Stomach (tissue), 9 donors: ENCODE measurements around the gene TNS1. TPM values are rescaled to one million over a fixed set of nuclear protein-coding genes. Genes with fewer than 3 reads are reported as not detected.

Experiments used
- DNase-seq, 2 donors: peaks; one replicate each; pipeline versions ENCODE4 v3.0.0 to v3.0.0-alpha.2; 2013 to 2019
- H3K27ac ChIP-seq, 5 donors: fragments of 200-600 bp in 4 of 5; sonication (generic) in 4 of 5; one replicate each; pipeline ENCODE4 v1.5.1; 2013 to 2019; ENCODE audit warnings: mild to moderate bottlenecking in 1 of 5, moderate library complexity in 1 of 5
- H3K27me3 ChIP-seq, 3 donors: fragments of 200-600 bp; sonication (generic); one replicate each; pipeline ENCODE4 v1.5.1; 2017 to 2019; ENCODE audit warnings: mixed run types in 1 of 3
- H3K36me3 ChIP-seq, 4 donors: fragments of 200-600 bp; sonication (generic); 1 replicate in 3 of 4; 2 replicates in 1 of 4; pipeline ENCODE4 v1.5.1; 2016 to 2019
- H3K4me1 ChIP-seq, 4 donors: fragments of 200-600 bp; sonication (generic); one replicate each; pipeline ENCODE4 v1.5.1; 2016 to 2019
- H3K4me3 ChIP-seq, 4 donors: fragments of 200-600 bp; sonication (generic) in 3 of 4; one replicate each; pipeline ENCODE4 v1.5.1; 2016 to 2019; ENCODE audit warnings: mild to moderate bottlenecking in 1 of 4
- H3K9me3 ChIP-seq, 4 donors: fragments of 200-600 bp; sonication (generic); one replicate each; pipeline ENCODE4 v1.5.1; 2016 to 2019
- CTCF ChIP-seq, 7 experiments: fragments of 450-650 bp in 4 of 7; fragments of 200-600 bp in 3 of 7; sonication (generic) in 3 of 7; IDR thresholded peaks; one replicate each; pipeline ENCODE4 v1.5.1; 2016 to 2019; ENCODE audit warnings: antibody characterized with exemption in 7 of 7, control low read depth in 2 of 7, mild to moderate bottlenecking in 1 of 7
- EP300 ChIP-seq: sonication (generic); formaldehyde crosslinking; IDR thresholded peaks from one replicate; pipeline ENCODE4 v1.6.1; 2017; ENCODE audit warnings: antibody characterized with exemption
- POLR2A ChIP-seq, 4 donors: fragments of 450-650 bp; IDR thresholded peaks; one replicate each; pipeline ENCODE4 v1.6.1; 2016; ENCODE audit warnings: antibody characterized with exemption in 4 of 4, control low read depth in 2 of 4, mild to moderate bottlenecking in 1 of 4, moderate library complexity in 1 of 4
- POLR2AphosphoS5 ChIP-seq, 3 donors: sonication (generic); formaldehyde crosslinking; IDR thresholded peaks; one replicate each; pipeline ENCODE4 v1.6.1; 2016; ENCODE audit warnings: antibody characterized with exemption in 3 of 3
- WGBS, 5 donors: extraction: QIAGEN DNeasy Blood & Tissue Kit in 3 of 5; methylation state at CpG; one replicate each; pipeline versions ENCODE4 v1.1.5 to v1.1.7; 2013 to 2018; 5-methylcytosine and 5-hydroxymethylcytosine counted together
- intact Hi-C: fragments of 100-400 bp; cut with DNase I; formaldehyde crosslinking; loops from one replicate; pipeline ENCODE4 v1.15.1; 2023; ENCODE audit warnings: low total_unique reads
- polyA plus RNA-seq, 3 donors: library from polyadenylated mRNA; stranded (reverse); fragments of 200-250 nt; gene quantifications; one replicate each; pipeline ENCODE4 v1.2.3, GENCODE V29; 2013
- total RNA-seq, 5 donors: library from RNA; depleted of rRNA; stranded (reverse); fragments of >200 nt; gene quantifications; one replicate each; pipeline versions ENCODE4 v1.1.0 to v1.2.3, GENCODE V29; 2014 to 2016
- donor health status: healthy with polysubstance abuse.
- donor health status: Bipolar disorder and iron deficiency.
- donor health status: healthy.

The TNS1 gene
- total and polyA plus RNA-seq, 8 donors, result 18.5 to 682 (median 160) TPM

GRCh38 chr2:217911283-217912097, 91.3 kb downstream of the TNS1 start:
- Histone ChIP-seq H3K9me3 (no peaks in the 10 kb centered on the region), H3K4me3 (no peak overlapping the region), H3K27ac (peak overlapping the region; percentile 48 to 92 (median 92)), H3K4me1 (peaks cover 54 to 100% (median 90%) of the 10 kb centered on the region in 4 donors), H3K36me3 (peaks cover 0 to 13% (median 6%) of the 10 kb centered on the region in 4 donors), H3K27me3 (no peaks in the 10 kb centered on the region)
- 56 to 82% (median 75%) methylated on average over 9 of the region's 9 CpGs for WGBS, 5 donors
- DNase-seq, result no peak
- intact Hi-C loops, result no loop called here
- TF ChIP-seq CTCF (IDR thresholded peaks at IDR 0.05), result no peak
- TF ChIP-seq POLR2AphosphoS5 (IDR thresholded peaks at IDR 0.05), result no peak
- TF ChIP-seq POLR2A (IDR thresholded peaks at IDR 0.05), result no peak
- no peak for TF ChIP-seq EP300

GRCh38 chr2:217910875-217911212, 92.0 kb downstream of the TNS1 start:
- H3K36me3 ChIP-seq, result peaks cover 0 to 12% (median 6%) of the 10 kb centered on the region in 4 donors
- peaks cover 58 to 100% (median 90%) of the 10 kb centered on the region in 4 donors for H3K4me1 ChIP-seq
- no peaks in the 10 kb centered on the region for H3K27me3 ChIP-seq
- no peak overlapping the region for H3K4me3 ChIP-seq
- no peak for DNase-seq
- peak overlapping the region; percentile 11 to 92 (median 92) for H3K27ac ChIP-seq
- no peaks in the 10 kb centered on the region for H3K9me3 ChIP-seq
- no peak for TF ChIP-seq POLR2AphosphoS5 (IDR thresholded peaks at IDR 0.05)
- no peak for TF ChIP-seq CTCF (IDR thresholded peaks at IDR 0.05)
- TF ChIP-seq POLR2A (IDR thresholded peaks at IDR 0.05), result no peak
- TF ChIP-seq EP300, result no peak
- intact Hi-C loops, result no loop called here

GRCh38 chr2:217909156-217909820, 93.5 kb downstream of the TNS1 start:
- H3K4me3 ChIP-seq, result no peak overlapping the region
- peak overlapping the region; percentile 39 to 92 (median 92) for H3K27ac ChIP-seq
- intact Hi-C loops, result no loop called here
- peaks cover 74 to 100% (median 91%) of the 10 kb centered on the region in 4 donors for H3K4me1 ChIP-seq
- no peaks in the 10 kb centered on the region for H3K27me3 ChIP-seq
- no peak for TF ChIP-seq POLR2AphosphoS5 (IDR thresholded peaks at IDR 0.05)
- TF ChIP-seq POLR2A (IDR thresholded peaks at IDR 0.05), result no peak
- no peak for DNase-seq
- no peaks in the 10 kb centered on the region for H3K9me3 ChIP-seq
- H3K36me3 ChIP-seq, result peaks cover 0 to 12% (median 7%) of the 10 kb centered on the region in 4 donors
- WGBS, 5 donors, result 56 to 76% (median 69%) methylated on average over 7 to 10 of the region's 10 CpGs

GRCh38 chr2:217908544-217908943, 94.3 kb downstream of the TNS1 start:
- Histone ChIP-seq H3K36me3 (peaks cover 0 to 12% (median 7%) of the 10 kb centered on the region in 4 donors), H3K9me3 (no peaks in the 10 kb centered on the region), H3K27ac (peak overlapping the region in 4 of 5 donors; percentile 88 to 92 (median 92)), H3K4me1 (peaks cover 77 to 100% (median 91%) of the 10 kb centered on the region in 4 donors), H3K27me3 (no peaks in the 10 kb centered on the region), H3K4me3 (no peak overlapping the region)
- intact Hi-C loops, result no loop called here
- TF ChIP-seq POLR2A (IDR thresholded peaks at IDR 0.05) (no peak), POLR2AphosphoS5 (IDR thresholded peaks at IDR 0.05) (no peak), EP300 (no peak), CTCF (IDR thresholded peaks at IDR 0.05) (no peak)
- WGBS, 5 donors, result 65 to 91% (median 76%) methylated on average over 7 to 8 of the region's 8 CpGs
- no peak for DNase-seq
